Parathyroid adenoma (tissue), 2 donors: ENCODE results near the gene TANK.

Source experiments
- H2AFZ ChIP-seq: fragments of 300-600 bp; sonication (generic); one replicate; pipeline ENCODE4 v1.7.0; 2017; ENCODE audit warnings: antibody characterized with exemption, mild to moderate bottlenecking
- H3K27ac ChIP-seq: fragments of 300-600 bp; sonication (generic); one replicate; pipeline ENCODE4 v1.7.0; 2017
- H3K27me3 ChIP-seq: fragments of 300-600 bp; sonication (generic); one replicate; pipeline ENCODE4 v1.7.0; 2017; ENCODE audit warnings: low read length; ENCODE audit not compliant: control insufficient read depth, insufficient read depth
- H3K36me3 ChIP-seq: fragments of 300-600 bp; sonication (generic); one replicate; pipeline ENCODE4 v1.7.0; 2017; ENCODE audit warnings: low read length; ENCODE audit not compliant: control insufficient read depth, insufficient read depth
- H3K4me1 ChIP-seq: fragments of 300-600 bp; sonication (generic); one replicate; pipeline ENCODE4 v1.7.0; 2017; ENCODE audit warnings: control low read depth
- H3K4me2 ChIP-seq: fragments of 300-600 bp; sonication (generic); one replicate; pipeline ENCODE4 v1.7.0; 2017; ENCODE audit warnings: low read length
- H3K4me3 ChIP-seq: fragments of 300-600 bp; sonication (generic); one replicate; pipeline ENCODE4 v1.7.0; 2017; ENCODE audit warnings: low read depth, low read length
- H3K79me2 ChIP-seq: fragments of 300-600 bp; sonication (generic); one replicate; pipeline ENCODE4 v1.7.0; 2017; ENCODE audit warnings: control low read depth
- H3K9ac ChIP-seq: fragments of 300-600 bp; sonication (generic); one replicate; pipeline ENCODE4 v1.7.0; 2017; ENCODE audit warnings: mild to moderate bottlenecking
- H3K9me3 ChIP-seq: fragments of 300-600 bp; sonication (generic); one replicate; pipeline ENCODE4 v1.7.0; 2017; ENCODE audit warnings: low read length; ENCODE audit not compliant: control insufficient read depth
- TF ChIP-seq, protein P1 (sequence below): fragments of 300-600 bp; sonication (generic); IDR thresholded peaks from one replicate; pipeline ENCODE4 v1.7.0; 2017; ENCODE audit warnings: antibody characterized with exemption, mild to moderate bottlenecking
- donor health status: primary hyperparathyroidism.

TANK gene

DNA sequence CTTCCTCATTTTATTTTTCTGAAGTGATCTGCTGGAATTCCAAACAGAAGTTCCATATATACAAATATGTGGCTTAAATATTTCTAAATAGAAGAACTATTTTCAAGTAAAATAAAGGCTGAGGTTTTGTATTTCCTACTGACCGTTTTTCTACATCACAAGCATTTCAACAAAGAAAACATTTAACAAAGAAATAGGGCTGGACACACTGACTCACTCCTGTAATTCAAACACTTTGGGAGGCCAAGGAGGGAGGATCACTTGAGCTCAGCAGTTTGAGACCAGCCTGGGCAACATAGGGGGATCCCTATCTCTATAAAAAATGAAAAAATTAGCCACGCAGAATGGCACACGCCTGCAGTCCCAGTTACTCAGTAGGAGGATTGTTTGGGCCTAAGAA is 44.6 kb downstream of the TANK start:
- Histone ChIP-seq H3K9me3 (no peaks in the 10 kb centered on the region), H3K36me3 (no peaks in the 10 kb centered on the region), H3K79me2 (no peaks in the 10 kb centered on the region), H3K27ac (no peak overlapping the region), H3K4me3 (no peak overlapping the region), H3K4me1 (no peaks in the 10 kb centered on the region), H3K9ac (no peak overlapping the region), H3K4me2 (no peak overlapping the region), H3K27me3 (no peaks in the 10 kb centered on the region), H2AFZ (no peak overlapping the region)
- TF ChIP-seq, protein P1, sequence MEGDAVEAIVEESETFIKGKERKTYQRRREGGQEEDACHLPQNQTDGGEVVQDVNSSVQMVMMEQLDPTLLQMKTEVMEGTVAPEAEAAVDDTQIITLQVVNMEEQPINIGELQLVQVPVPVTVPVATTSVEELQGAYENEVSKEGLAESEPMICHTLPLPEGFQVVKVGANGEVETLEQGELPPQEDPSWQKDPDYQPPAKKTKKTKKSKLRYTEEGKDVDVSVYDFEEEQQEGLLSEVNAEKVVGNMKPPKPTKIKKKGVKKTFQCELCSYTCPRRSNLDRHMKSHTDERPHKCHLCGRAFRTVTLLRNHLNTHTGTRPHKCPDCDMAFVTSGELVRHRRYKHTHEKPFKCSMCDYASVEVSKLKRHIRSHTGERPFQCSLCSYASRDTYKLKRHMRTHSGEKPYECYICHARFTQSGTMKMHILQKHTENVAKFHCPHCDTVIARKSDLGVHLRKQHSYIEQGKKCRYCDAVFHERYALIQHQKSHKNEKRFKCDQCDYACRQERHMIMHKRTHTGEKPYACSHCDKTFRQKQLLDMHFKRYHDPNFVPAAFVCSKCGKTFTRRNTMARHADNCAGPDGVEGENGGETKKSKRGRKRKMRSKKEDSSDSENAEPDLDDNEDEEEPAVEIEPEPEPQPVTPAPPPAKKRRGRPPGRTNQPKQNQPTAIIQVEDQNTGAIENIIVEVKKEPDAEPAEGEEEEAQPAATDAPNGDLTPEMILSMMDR, result no peak

DNA sequence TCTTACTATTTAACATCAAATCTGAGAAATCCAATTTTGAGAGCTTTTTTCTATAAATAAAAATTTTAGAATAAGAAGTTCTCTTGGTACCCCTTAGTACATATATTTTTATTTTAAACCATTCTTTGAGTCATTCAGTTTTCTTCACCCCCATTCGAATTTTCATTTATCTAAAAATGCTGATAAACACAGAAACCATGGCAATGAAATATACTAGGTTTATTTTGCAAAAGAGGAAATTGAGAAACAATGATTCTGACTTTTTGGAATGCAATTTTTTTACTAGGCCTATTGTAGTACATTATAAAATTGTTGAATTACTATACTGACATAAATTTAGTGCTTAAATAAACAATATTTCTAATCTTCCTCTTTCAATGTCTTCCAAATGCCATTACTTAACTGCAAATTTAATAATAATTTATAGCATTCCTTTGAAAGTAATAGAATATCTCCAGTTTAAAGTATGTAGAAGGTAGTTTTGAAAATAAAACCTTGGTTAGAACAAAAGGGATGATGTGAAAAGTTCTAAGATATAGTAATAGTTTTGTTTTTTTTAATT is 46.3 kb downstream of the TANK start:
- no peaks in the 10 kb centered on the region for H3K4me1 ChIP-seq
- H3K36me3 ChIP-seq, result no peaks in the 10 kb centered on the region
- H3K79me2 ChIP-seq, result no peaks in the 10 kb centered on the region
- H3K27ac ChIP-seq, result no peak overlapping the region
- no peak overlapping the region for H3K4me2 ChIP-seq
- no peak overlapping the region for H2AFZ ChIP-seq
- no peak overlapping the region for H3K4me3 ChIP-seq
- H3K9me3 ChIP-seq, result no peaks in the 10 kb centered on the region
- H3K27me3 ChIP-seq, result no peaks in the 10 kb centered on the region
- no peak overlapping the region for H3K9ac ChIP-seq
- TF ChIP-seq, protein P1, result no peak

DNA sequence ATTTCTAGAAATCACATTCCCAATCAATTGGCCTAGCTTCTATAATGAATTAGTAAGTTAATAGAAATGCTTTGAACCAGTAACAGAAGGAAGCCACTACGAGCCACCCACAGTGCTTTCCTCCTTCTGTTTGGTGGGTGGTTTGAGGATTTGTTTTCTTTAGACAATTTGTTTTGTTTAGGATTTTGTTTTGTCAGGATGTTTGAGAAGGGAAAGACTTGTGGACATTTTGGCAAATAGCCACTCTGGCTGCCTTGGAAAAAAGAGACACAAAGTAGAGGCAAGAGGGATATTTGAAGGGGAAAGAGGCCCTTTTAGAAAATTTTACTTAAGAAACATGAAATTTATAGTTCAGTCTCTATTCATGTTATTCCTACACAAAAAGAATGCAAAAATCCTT is 47.7 kb downstream of the TANK start:
- Histone ChIP-seq H3K36me3 (no peaks in the 10 kb centered on the region), H3K9me3 (no peaks in the 10 kb centered on the region), H3K4me2 (no peak overlapping the region), H2AFZ (no peak overlapping the region), H3K9ac (no peak overlapping the region), H3K27me3 (no peaks in the 10 kb centered on the region), H3K4me1 (no peaks in the 10 kb centered on the region), H3K4me3 (no peak overlapping the region), H3K79me2 (no peaks in the 10 kb centered on the region), H3K27ac (no peak overlapping the region)
- TF ChIP-seq, protein P1, result no peak

DNA sequence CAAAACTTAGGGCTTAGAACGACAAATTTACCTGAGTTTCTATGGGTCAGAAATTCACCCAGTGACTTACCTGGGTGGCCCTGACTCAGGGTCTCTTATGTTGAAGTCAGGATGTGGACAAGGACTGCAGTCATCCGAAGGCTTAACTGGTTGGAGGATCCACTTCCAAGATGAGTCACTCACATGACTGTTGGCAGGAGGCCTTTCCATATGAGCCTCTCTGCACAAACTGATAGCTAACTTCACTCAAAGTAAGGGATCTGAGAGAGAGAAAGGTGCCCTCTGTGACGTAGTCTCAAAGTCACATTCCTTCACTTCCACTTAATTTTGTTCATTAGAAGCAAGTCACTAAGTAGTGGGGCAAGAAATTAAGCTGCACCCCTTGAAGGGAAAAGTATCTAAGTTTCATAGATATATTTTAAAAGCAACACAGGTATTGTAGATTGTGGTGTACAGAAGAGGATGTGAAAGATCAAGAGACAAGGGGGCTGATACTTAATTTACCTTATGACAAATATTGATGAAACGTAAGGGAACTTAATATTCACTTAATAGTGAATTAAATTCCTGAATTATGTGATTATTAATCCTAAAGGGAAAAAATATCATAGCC is 48.4 kb downstream of the TANK start:
- H3K36me3 ChIP-seq, result no peaks in the 10 kb centered on the region
- H3K4me1 ChIP-seq, result no peaks in the 10 kb centered on the region
- no peak overlapping the region for H3K4me2 ChIP-seq
- H3K27me3 ChIP-seq, result no peaks in the 10 kb centered on the region
- no peak overlapping the region for H2AFZ ChIP-seq
- no peak overlapping the region for H3K27ac ChIP-seq
- TF ChIP-seq, protein P1, result no peak
- no peaks in the 10 kb centered on the region for H3K79me2 ChIP-seq
- no peaks in the 10 kb centered on the region for H3K9me3 ChIP-seq
- H3K9ac ChIP-seq, result no peak overlapping the region
- H3K4me3 ChIP-seq, result no peak overlapping the region

DNA sequence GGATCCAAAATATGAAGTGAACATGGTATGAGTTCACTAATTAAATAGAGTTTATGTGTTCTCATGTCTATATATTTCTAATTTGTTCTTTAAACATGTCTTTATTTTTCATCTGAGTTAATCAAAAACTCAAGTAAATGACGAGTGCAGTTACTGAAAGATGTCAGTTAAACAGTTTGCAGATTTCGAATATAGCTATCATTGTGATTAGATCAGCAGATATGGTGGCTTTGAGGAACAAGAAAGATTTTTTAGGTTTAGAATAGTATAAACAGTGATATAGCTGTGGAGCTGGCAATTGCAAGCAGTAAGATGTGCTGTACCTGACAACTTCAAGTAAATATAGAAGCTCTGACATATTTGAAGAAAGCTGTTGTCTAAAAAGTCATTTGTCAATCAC is 49.7 kb downstream of the TANK start:
- H3K9me3 ChIP-seq, result no peaks in the 10 kb centered on the region
- H3K9ac ChIP-seq, result no peak overlapping the region
- TF ChIP-seq, protein P1, result no peak
- H3K27ac ChIP-seq, result no peak overlapping the region
- no peak overlapping the region for H3K4me2 ChIP-seq
- H3K27me3 ChIP-seq, result no peaks in the 10 kb centered on the region
- no peaks in the 10 kb centered on the region for H3K4me1 ChIP-seq
- no peaks in the 10 kb centered on the region for H3K79me2 ChIP-seq
- no peak overlapping the region for H2AFZ ChIP-seq
- H3K36me3 ChIP-seq, result no peaks in the 10 kb centered on the region
- H3K4me3 ChIP-seq, result no peak overlapping the region
